SHP77 treated with DMSO at 0.1 percent for 48 hours (cell line): ENCODE data around the gene TCP11L2.
"Not testable (repeated sequence)": the region's sequence is repeated elsewhere in the genome, so short reads cannot be mapped to it uniquely, and the experiment has no call there.

Experiments
- DNase-seq: peaks from one replicate; lab custom pipeline; 2025; lab: John Stamatoyannopoulos, UW

The TCP11L2 gene

DNA sequence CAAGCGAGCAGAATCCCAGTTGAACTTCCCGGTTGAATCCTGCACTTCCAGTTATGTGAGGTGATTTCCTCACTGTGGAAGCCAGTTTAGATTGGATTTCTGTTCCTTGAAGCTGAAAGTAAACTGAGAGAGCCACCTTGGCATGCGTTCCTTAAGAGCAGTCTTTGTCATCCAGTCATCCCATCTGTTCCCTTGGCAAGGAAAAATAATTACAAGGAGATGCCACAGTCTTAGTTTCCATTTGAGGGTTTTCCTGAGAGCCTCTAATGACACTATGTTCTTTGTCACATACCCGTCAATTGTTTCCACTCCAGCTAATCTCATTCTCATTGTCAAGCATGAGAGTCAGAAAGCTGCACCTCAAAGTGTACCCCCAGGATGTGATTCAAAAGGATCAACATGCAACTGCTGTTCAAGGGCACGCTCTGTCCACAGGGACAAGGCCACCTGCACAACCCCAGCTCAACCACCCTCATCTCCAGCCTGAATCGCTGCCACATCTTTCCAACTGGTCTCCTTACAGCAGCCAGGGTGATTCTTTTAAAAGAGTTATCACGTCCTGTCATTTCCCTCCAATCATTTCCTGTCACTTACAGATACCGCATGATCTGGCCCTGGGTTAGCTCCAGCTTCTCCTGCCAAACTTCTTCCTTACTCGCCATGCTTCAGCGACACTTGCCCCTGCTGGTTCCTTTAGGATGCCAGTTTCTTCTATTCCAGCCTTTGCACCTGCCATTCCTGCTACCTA, 18.0 kb upstream of the TCP11L2 start:
- DNase-seq = no peak

DNA sequence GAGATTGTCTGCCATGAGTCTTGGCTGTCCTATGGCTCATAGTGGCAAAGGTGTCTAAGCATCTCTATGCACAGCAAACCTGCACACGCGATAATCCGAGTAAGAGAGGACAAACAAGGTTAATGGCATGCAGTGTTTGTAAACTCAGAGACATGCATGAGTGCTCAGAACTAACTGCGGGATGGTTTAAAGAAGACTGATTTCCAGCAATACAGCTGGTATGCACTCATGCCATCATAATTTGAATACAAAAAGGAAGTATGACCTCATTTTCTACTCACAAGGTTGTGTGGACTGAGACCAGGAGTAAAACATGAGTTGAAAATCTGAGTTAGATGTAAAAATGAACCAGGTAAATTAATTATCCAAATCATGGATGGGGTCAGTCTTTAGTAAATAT, 16.6 kb upstream of the TCP11L2 start:
- no peak for DNase-seq

DNA sequence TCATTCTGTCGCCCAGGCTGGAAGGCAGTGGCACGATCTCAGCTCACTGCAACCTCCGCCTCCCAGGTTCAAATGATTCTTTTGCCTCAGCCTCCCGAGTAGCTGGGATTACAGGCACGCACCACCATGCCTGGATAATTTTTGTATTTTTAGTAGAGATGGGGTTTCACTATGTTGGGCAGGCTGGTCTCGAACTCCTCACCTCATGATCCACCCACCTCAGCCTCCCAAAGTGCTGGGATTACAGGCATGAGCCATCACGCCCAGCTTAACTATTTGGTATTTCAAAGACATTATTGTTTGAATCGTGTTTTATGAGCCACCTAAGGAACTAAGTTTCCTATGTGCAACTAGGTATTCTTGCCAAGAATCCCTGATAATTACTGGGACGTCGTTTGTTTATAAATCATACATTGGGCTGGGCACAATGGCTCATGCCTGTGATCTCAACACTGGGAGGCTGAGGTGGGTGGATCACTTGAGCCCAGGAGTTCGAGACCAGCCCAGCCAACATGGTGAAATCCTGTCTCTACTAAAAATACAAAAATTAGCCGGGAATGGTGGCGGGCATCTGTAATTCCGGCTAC, 15.9 kb upstream of the TCP11L2 start:
- not testable (repeated sequence) for DNase-seq

DNA sequence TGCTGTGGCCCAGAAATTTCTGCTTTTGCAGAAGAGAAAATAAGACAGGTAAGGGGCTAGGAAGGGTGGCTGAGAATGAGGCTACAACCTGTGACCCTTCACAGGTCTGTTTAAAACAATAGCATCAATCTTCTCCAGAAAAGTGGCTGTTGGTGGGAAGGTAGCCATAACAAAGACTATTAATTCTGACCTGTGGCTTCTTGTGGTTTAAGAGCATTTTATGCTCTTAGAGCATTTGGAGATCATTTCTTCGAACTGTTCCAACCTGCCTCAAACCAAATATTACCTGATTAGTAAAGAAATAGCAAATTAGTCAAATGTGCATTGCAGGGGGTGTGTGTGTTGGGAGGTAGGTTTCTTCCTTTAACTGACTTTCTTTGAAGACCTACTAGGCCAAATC, 15.2 kb upstream of the TCP11L2 start:
- DNase-seq = no peak

DNA sequence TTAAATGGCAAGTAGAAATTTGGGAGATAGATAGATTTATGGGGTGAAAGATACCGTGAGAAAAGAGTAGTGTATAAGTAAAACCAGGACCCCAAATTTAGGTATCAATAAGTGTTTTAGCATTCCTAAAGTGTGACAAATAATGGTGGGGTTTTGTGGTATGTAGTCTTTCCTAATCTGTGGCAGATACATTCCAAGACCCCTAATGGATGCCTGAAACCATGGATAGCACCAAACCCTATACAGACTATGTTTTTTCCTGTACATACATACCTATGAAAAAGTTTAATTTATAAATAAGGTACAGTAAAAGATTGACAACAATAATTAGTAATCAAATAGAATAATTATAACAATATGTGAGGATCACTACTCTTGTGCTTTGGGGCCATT, 14.4 kb upstream of the TCP11L2 start:
- DNase-seq = no peak

DNA sequence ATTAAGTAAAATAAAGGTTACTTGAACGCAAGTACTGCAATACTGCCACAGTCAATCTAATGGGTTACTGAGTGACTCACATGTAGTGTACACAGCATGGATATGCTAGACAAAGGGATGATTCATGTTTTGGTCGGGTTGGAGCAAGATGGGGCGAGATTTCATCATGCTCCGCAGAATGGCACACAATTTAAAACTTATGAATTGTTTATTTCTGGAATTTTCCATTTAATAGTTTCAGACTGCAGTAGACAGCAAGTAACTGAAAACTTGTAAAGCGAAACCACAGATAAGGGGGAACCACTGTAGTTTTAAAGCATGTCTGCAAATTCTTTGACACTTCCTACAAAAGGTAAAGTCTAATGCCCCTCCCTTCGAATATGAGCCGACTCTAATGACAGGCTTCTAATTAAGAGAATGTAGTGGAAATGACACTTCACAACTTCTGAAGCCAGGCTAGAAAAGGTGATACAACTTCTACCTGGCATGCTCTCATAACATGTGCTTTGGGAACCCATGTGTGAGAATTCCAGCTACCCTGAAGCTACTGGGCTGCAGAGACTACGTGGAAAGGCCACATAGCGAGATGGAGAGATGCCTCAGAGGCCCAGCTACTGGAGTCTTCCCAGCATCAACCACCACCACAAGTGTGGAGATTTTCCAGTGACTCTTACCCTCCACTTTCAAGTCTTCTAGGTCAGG, 13.9 kb upstream of the TCP11L2 start:
- DNase-seq = no peak

DNA sequence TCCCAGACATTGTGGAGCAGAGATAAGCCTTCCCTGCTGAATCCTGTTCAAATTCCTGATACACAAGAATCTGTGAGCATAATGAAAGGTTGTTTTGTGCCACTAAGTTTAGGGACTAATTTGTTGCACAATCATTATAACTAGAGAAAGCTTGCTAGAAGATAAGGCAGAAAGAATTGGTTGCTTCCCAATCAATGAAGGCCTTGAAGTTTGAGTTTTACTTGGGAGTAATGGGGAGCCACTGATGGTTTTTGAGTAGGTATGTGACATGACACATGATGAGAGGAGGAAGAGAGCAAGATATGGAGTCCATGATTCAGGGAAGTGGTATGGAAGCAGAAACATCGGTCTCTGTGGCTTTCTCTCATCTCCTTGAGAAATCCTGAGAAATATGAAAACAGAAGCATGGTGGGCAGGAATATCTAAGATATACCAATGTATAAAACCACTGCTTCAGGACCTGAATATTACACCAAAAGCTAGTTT, 13.3 kb upstream of the TCP11L2 start:
- no peak for DNase-seq

DNA sequence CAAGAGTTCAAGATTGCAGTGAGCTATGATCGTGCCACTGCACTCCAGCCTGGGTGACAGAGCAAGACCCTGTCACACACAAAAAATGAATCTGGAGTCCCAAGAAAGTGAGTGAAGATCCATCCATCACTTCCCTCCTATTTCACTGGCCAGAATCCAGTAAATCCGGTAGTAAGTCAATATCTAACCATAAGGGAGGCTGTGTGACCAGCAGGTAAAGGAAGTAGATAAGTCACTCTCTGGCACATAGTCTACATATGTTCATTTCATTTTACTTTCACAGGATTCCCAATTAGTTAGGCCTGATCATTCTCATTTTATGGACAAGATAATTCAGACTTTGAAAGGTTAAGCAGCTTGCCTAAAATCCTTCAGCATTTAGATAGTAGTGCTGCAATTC, 11.9 kb upstream of the TCP11L2 start:
- no peak for DNase-seq

DNA sequence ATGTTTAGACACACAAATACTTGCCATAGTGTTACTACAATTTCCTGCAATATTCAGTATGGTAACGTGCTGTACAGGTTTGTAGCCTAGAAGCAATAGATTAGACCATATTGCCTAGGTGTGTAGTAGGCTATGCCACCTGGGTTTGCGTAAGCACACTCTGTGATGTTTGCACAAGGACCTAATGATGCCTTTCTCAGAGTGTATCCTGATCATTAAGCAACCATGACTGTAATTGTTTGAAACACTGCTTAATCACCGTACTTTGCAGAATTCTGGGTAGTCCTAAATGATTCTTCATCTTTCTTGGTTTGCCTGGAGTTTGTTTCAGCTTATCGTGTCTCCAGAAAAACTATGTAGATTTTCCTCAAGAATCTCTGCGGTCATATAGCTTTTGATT, 11.2 kb upstream of the TCP11L2 start:
- no peak for DNase-seq

DNA sequence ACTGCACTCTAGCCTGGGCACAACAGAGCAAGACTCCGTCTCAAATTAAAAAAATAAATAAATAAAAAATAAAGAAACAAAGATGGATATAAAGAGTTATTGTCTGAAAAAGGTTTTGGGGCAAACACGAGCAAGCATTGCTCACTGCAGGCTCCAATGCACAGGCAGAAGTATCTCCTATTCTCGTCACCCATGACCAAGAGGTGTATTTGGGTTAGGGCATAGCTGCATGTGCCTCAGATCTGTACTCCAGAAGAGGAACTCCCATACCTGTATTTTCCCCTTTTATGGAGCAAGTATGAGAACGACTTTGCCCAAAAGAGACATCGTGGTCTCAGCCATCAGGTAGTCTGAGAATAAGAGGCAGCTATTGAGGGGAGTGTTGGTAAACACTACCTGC, 10.2 kb upstream of the TCP11L2 start:
- no peak for DNase-seq

DNA sequence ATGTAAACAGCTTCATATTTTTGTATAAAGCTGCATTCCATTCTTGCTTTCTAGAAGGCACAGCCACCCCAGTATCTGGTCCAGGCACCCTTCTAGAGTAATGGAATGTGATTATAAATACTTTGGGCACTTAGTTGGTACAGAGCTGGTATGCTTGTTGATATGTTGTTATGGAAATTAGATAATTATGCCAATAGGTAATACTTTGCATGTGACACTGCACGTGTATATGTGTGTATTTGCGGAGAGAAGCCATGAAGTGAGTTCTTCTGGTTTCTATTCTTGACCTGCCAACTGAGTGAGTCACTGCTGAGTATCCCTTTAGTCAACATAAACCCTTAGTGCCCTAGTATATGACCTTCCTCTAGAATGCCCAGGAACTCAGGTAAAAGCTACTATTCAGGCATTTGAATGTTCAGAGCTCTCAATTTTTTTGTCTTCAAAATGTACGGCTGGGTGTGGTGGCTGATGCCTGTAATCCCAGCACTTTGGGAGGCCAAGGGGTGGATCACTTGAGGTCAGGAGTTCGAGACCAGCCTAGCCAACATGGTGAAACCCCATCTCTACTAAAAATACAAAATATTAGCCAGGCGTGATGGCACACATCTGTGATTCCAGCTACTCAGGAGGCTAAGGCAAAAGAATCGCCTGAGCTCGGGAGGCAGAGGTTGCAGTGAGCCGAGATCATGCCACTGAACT, 6.2 kb upstream of the TCP11L2 start:
- DNase-seq = no peak

DNA sequence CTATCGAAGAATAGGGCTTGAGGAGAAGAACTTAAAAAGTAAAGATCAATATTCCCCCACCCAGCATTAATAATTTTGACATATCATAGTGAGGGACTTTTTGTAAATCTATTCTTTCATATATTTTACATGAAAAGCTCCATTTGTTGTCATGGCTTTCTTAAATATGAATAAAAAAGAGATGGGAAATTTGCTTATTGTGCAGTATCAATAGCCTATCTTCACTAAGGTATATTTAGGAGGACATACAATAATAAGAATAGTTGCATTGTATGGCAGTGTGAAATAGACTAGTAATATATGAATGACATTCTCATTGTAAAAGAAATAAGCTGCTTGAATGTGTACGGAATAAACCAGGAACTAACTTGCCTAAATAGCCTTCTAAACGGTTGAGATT, 5.5 kb upstream of the TCP11L2 start:
- no peak for DNase-seq

DNA sequence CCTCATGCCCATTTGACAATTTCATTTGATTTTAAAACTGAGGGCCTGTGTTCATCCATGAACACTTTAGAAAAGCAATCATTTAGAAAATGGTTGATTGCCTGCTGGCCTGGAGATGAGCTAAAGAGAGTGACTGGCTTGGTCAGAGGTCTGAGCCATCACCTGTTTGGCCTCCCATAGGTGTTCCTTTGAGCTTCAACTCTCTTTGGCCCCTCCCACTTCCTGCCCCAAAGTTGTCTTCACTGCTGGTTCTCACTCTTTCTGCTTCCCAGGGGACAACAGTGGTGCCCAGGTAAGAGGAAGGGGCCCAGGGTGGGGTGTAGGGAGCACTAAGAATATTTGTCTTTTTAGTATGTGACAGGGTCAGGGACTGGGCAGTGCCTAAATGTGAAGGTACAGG, 4.9 kb upstream of the TCP11L2 start:
- no peak for DNase-seq

DNA sequence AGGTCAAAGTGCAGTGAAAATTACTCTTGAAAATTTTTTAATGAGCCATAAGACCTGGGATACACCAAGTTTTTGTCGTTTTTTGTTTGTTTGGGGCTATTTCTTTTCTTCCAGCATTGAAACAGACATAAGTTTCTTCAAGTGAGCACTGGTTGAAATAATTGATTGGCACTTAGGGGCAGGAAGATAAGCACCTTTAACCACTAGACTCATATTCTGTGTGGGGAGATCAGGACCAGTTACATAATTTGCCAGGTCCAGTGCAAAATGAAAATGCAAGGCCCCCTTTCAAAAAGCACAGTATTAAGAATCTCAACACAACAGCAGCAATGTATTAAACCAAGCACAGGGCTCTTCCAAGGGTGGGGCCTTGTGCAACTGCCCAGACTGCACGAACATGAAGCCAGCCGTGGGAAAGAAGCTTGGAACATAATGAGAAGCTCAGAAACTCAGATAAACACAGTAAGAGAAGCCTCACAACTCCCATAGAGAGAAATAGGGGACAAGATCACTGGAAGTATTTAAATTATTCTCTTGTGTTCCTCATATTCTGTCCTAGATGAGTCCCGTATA, 3.2 kb upstream of the TCP11L2 start:
- no peak for DNase-seq

DNA sequence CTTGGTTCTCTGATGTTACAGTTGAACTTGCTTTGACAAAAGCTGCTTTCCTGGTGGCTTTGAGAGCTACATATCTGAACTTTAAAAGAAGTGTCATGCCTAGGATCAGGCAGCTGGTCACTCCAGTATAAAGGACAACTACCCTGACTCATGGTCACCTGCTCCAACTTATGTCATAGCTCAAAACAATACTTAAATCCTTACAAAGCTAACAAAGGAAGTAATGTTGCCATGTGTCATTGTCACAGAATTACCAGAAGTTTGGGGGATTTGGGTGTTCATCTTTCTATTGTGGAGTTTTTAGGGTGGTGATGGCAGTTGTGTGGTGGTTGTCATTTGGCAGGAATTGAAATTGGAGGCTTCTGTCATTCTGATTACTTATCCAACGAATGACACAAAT, 1.8 kb upstream of the TCP11L2 start:
- no peak for DNase-seq

DNA sequence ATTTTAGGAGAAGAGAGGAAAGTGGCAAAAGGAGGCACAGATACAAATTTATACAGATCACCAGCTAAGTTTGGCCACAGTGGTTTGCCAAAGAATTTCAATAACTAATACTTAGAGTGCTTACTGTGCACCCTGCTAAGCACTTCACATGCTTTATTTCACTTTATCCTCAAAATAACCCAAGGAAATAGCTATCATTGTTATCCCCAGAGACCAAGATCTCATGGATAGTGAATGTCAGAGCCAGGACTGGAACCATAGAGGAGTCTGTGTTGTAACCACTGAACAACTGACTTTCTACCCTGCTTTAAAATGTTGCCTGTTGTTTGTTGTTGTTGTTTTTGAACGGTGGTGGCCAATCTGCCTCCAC, 1.3 kb upstream of the TCP11L2 start:
- DNase-seq = no peak

DNA sequence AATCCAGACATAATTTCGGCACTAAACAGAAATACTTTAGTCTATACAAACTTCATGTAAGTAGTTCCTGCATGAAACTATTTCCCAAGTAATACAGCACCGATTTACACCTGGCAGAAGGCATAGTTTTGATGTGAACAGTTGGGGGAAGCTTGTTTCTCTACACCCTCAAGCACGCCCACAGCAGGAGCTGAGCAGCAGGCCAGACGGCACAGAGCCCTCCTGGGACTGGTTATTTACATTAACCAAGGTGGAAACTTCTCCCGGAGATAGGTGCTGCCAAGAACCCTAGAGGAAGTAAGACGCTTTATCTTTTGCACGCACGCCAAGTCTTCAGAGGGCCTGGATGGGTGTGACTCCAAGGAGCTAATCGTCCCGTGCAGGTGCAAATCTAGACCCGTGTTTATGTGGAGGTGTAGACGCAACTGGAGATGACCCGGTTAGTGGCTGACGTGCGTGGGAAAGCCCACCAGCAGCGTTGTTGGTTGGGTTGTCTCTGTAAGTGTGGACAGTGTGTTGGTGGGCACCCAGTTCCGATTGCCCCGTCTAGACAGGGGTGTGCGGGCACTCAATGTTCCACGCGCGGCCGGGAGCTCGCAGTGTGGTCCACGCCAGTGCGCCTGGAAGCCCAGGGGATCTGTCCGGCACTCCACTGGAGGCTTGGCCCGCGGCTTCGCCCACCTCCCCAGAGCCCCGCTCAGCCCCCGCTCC, 767 bp upstream of the TCP11L2 start:
- DNase-seq = no peak

DNA sequence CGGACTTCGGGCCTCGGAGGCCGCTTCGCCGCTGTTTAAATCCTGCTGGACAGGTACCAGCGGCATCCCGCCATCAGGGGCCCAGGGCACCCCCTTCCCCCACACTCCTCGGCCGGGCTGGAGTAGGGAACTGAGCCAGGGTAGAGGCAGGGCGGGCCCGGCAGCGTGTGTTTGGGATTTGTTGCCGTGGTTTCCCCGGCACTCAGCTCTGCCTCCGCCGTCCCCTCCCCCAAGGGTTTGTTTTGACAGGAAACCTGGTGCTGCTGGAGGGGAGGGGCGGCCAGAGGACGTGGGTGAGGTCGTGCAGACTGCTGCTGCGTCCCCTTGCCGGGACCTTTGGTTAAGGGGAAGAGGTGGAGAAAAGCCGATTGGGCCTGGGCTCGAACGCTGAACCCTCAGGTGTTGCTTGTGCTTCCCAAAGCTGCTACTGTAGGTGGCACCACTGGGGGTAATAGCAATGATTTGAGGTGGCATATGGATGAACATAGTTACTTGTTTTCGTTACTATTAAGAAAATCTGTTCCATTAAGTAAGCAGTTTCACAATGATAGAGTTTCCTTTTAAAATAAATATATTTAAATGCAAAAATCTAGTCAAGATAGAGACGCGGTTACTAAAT, 778 bp downstream of the TCP11L2 start:
- no peak for DNase-seq

DNA sequence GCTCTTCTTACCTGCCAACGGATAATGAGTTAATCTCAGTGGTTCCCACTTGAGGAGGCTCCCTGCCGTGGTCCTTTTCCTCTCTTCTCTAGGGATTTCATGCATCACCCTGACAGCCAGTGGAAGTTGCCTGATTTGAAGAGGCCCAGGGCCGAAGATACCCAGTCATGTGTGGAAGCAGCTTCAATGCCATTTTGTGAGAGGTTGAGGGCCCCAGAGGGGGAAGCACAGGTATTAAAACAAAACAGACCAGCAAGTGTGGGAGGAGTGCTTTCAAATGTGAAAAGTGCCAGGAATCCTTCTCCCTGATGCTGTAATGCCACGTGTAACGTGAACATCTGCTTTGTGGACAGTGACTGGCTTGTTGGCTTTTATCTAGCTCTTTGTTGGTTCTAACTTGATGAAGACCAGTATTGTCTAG, 1.5 kb downstream of the TCP11L2 start:
- DNase-seq = no peak

DNA sequence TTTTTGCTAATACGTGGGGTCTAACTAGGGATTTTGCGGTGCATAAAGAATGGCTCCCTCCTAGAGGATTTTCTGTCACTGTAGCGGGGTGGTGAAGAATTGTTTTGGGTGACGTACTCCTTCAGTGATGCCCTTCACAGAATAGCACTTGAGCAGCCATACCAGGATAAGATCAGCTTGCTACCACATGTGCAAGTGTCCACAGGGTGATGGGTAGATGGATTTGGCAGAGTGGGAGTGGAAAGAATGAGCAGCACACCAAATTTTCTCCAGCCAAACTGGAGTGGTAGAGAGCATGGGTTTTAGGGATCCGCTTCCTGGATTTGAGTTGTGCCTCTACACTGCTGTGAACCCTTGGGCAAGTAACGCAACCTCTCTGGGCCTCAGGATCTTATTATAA, 2.3 kb downstream of the TCP11L2 start:
- no peak for DNase-seq

DNA sequence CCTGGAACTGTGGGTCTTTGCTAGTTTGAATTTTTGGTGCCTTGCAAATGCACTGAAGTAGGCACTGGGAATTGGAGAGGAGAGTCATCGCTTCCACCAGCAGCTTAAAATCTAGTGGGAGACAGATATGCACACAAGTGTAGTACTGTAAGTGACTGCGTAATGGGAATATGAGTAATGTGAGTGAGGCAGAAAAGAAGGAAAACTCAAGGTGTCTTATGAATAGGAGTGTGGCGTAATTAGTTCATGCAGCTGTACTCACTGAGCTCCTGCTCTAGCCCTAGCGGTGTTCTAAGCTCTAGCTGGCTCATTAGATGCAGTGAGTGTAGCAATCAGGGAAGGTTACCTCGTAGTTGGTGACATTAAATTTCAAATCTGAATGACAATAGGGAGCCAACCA, 2.8 kb downstream of the TCP11L2 start:
- DNase-seq = no peak
